ENCODE measurements around the gene LRRC37B.
"Not testable (repeated sequence)": the region's sequence is repeated elsewhere in the genome, so short reads cannot be mapped to it uniquely, and the experiment has no call there.

The LRRC37B gene

DNA sequence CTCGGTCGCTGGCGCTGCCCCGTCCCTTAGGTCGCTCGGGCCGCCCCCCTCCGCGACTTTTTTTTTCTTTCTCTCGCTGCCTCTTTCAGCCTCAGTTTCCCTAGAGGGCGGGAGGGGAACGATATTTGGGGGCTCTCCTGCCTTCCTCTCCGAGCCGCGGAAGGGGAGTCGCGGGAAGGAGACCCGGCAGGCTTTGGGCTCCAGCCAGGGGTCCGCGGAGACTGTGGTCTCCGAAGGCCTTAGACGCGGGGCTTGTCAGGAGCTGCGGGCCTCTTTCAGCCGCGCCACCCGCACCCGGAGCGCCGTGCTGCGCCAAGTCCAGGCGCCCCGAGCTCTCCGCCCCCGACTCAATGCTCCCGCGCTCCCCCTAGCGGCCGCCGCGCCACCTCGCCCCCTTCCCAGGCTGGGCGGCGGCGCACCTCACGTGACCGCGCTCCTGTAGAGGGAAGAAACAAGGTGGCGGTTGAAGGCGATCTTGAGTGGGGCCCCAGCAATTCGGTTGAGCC lies at the start of gene LRRC37B:
Gene LRRC37B, plus strand, starts transcription at position 427 of the 506 bp plus-strand sequence. CDS start 14,010 bp downstream, outside the sequence.
- Histone ChIP-seq H3K4me1 (ENCODE audit: control insufficient read depth, insufficient read depth, low read length) (no peaks in the 10 kb centered on the region), H3K4me3 (ENCODE audit: low read depth, low read length) (peak within 1 kb of the TSS; percentile 97), H3K9ac (ENCODE audit: low read depth, low read length) (peak within 1 kb of the TSS; percentile 65), H3K9me3 (ENCODE audit: control insufficient read depth, insufficient read depth, low read length) (no peaks in the 10 kb centered on the region), H3K36me3 (ENCODE audit: control insufficient read depth, insufficient read depth, low read length) (no peaks in the 10 kb centered on the region), H3K27me3 (ENCODE audit: control insufficient read depth, insufficient read depth, low read length) (peaks cover 4% of the 10 kb centered on the region)

DNA sequence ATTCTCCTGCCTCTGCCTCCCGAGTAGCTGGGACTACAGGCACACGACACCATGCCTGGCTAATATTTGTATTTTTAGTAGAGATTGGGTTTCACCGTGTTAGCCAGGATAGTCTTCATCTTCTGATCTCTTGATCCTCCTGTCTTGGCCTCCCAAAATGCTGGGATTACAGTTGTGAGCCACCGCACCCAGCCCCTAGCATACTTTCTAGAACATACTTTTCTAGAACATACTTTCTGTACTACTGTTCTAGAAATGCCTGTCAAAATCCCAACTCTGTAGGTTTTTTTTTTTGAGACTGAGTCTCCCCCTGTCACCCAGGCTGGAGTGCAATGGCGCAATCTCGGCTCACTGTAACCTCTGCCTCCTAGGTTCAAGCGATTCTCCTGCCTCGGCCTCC lies 43.1 kb upstream of the LRRC37B start:
- H3K4me1 ChIP-seq (ENCODE audit: control insufficient read depth, insufficient read depth, low read length); H3K27me3 ChIP-seq (ENCODE audit: control insufficient read depth, insufficient read depth, low read length); H3K4me3 ChIP-seq (ENCODE audit: low read depth, low read length); H3K9ac ChIP-seq (ENCODE audit: low read depth, low read length); H3K9me3 ChIP-seq (ENCODE audit: control insufficient read depth, insufficient read depth, low read length): not testable (repeated sequence)
- peaks cover 11% of the 10 kb centered on the region for H3K36me3 ChIP-seq (ENCODE audit: control insufficient read depth, insufficient read depth, low read length)

GRCh38 chr17:31967648-31968047 lies 39.5 kb upstream of the LRRC37B start:
- Histone ChIP-seq H3K36me3 (ENCODE audit: control insufficient read depth, insufficient read depth, low read length) (peaks cover 14% of the 10 kb centered on the region), H3K4me3 (ENCODE audit: low read depth, low read length) (no peak overlapping the region), H3K4me1 (ENCODE audit: control insufficient read depth, insufficient read depth, low read length) (no peaks in the 10 kb centered on the region), H3K9me3 (ENCODE audit: control insufficient read depth, insufficient read depth, low read length) (no peaks in the 10 kb centered on the region), H3K27me3 (ENCODE audit: control insufficient read depth, insufficient read depth, low read length) (no peaks in the 10 kb centered on the region), H3K9ac (ENCODE audit: low read depth, low read length) (no peak overlapping the region)

DNA sequence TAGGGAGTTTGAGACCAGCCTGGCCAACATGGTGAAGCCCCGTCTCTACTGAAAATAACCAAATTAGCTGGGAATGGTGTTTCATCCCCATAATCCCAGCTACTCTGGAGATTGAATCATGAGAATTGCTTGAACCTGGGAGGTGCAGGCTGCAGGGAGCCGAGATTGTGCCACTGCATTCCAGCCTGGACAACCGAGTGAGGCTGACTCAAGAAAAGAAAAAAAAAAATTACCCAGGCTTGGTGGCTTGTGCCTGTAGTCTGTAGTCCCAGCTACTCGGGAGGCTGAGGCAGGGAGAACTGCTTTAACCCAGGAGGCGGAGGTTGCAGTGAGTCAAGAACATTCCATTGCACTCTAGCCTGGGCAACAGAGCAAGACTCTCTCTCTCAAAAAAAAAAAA lies 36.8 kb upstream of the LRRC37B start:
- not testable (repeated sequence) for H3K4me3 ChIP-seq (ENCODE audit: low read depth, low read length); H3K9me3 ChIP-seq (ENCODE audit: control insufficient read depth, insufficient read depth, low read length); H3K4me1 ChIP-seq (ENCODE audit: control insufficient read depth, insufficient read depth, low read length); H3K9ac ChIP-seq (ENCODE audit: low read depth, low read length); H3K27me3 ChIP-seq (ENCODE audit: control insufficient read depth, insufficient read depth, low read length)
- peaks cover 17% of the 10 kb centered on the region for H3K36me3 ChIP-seq (ENCODE audit: control insufficient read depth, insufficient read depth, low read length)

DNA sequence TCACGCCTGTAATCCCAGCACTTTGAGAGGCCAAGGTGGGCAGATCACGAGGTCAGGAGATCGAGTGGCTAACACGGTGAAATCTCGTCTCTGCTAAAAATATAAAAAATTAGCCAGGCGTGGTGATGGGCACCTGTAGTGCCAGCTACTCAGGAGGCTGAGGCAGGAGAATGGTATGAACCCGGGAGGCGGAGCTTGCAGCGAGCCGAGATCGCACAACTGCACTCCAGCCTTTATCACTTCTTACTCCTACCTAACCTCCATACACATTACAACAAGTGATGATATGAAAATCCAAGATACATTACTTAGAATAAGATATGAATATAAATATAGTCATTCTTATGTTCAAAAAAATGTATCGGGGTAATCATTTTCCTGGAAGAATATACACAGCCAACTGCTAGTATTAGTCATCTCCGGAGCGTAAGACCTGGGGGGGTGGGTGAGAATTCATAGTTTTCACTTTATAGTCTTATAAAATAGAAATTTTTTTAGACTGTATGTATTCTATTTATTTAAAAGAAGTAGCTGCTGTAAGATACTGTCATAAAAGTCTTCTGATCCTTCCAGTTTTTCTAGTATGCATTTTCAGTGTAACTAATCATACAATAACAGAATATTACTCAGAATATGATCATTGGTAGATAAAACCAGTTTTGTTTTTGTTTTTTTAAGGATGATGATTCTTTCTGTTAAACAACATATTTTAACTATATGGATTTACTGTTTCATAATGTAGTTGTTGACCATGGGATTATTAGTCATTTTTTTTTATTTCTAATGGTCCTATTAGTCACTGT lies 32.7 kb upstream of the LRRC37B start:
- H3K9ac ChIP-seq (ENCODE audit: low read depth, low read length); H3K36me3 ChIP-seq (ENCODE audit: control insufficient read depth, insufficient read depth, low read length); H3K4me1 ChIP-seq (ENCODE audit: control insufficient read depth, insufficient read depth, low read length); H3K4me3 ChIP-seq (ENCODE audit: low read depth, low read length); H3K27me3 ChIP-seq (ENCODE audit: control insufficient read depth, insufficient read depth, low read length); H3K9me3 ChIP-seq (ENCODE audit: control insufficient read depth, insufficient read depth, low read length): not testable (repeated sequence)

DNA sequence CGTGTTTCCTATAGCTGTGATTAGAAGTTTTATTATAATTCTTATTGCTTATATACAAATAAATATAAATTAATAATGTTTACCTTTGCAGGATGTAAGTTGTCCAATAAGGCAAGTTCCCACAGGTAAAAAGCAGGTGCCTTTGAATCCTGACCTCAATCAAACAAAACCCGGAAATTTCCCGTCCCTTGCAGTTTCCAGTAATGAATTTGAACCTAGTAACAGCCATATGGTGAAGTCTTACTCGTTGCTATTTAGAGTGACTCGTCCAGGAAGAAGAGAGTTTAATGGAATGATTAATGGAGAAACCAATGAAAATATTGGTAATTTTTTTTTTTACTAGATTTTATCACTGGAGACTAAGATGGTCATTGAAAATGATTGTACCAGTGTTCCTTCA lies 31.8 kb upstream of the LRRC37B start:
- not testable (repeated sequence) for H3K27me3 ChIP-seq (ENCODE audit: control insufficient read depth, insufficient read depth, low read length); H3K36me3 ChIP-seq (ENCODE audit: control insufficient read depth, insufficient read depth, low read length); H3K9ac ChIP-seq (ENCODE audit: low read depth, low read length)

GRCh38 chr17:31991821-31992220 lies 15.4 kb upstream of the LRRC37B start:
- not testable (repeated sequence) for H3K9me3 ChIP-seq (ENCODE audit: control insufficient read depth, insufficient read depth, low read length); H3K4me1 ChIP-seq (ENCODE audit: control insufficient read depth, insufficient read depth, low read length); H3K9ac ChIP-seq (ENCODE audit: low read depth, low read length); H3K27me3 ChIP-seq (ENCODE audit: control insufficient read depth, insufficient read depth, low read length); H3K4me3 ChIP-seq (ENCODE audit: low read depth, low read length)
- peaks cover 42% of the 10 kb centered on the region for H3K36me3 ChIP-seq (ENCODE audit: control insufficient read depth, insufficient read depth, low read length)

More for the DNA sequence above, 31.8 kb upstream of the LRRC37B start:
- not testable (repeated sequence) for H3K9me3 ChIP-seq (ENCODE audit: control insufficient read depth, insufficient read depth, low read length); H3K4me1 ChIP-seq (ENCODE audit: control insufficient read depth, insufficient read depth, low read length); H3K4me3 ChIP-seq (ENCODE audit: low read depth, low read length)

GRCh38 chr17:31997005-31997404 lies 10.2 kb upstream of the LRRC37B start:
- Histone ChIP-seq H3K4me1 (ENCODE audit: control insufficient read depth, insufficient read depth, low read length) (no peaks in the 10 kb centered on the region), H3K4me3 (ENCODE audit: low read depth, low read length) (no peak overlapping the region), H3K9me3 (ENCODE audit: control insufficient read depth, insufficient read depth, low read length) (no peaks in the 10 kb centered on the region), H3K27me3 (ENCODE audit: control insufficient read depth, insufficient read depth, low read length) (no peaks in the 10 kb centered on the region), H3K9ac (ENCODE audit: low read depth, low read length) (no peak overlapping the region), H3K36me3 (ENCODE audit: control insufficient read depth, insufficient read depth, low read length) (peaks cover 30% of the 10 kb centered on the region)

- peak overlapping the region; percentile 97 for H3K4me3 ChIP-seq (ENCODE audit: low read depth, low read length)
- H3K27me3 ChIP-seq (ENCODE audit: control insufficient read depth, insufficient read depth, low read length): peaks cover 4% of the 10 kb centered on the region
- no peaks in the 10 kb centered on the region for H3K4me1 ChIP-seq (ENCODE audit: control insufficient read depth, insufficient read depth, low read length)
- H3K9ac ChIP-seq (ENCODE audit: low read depth, low read length): peak overlapping the region; percentile 65
- H3K36me3 ChIP-seq (ENCODE audit: control insufficient read depth, insufficient read depth, low read length): no peaks in the 10 kb centered on the region
- H3K9me3 ChIP-seq (ENCODE audit: control insufficient read depth, insufficient read depth, low read length): no peaks in the 10 kb centered on the region
Observed at GRCh38 chr17:32007463-32008298, 498 bp downstream of the LRRC37B start.

DNA sequence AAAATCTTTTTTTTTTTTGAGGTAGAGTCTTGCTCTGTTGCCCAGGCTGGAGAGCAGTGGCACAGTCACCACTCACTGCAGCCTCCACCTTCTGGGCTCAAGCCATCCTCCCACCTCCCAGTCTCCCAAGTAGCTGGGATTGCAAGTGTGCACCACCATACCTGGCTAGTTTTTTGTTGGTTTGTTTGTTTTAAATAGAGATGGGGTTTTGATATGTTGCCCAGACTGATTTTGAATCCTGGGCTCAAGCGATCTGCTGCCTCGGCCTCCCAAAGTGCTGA lies 2.0 kb downstream of the LRRC37B start:
- no peaks in the 10 kb centered on the region for H3K36me3 ChIP-seq (ENCODE audit: control insufficient read depth, insufficient read depth, low read length)
- H3K4me3 ChIP-seq (ENCODE audit: low read depth, low read length): no peak overlapping the region
- peaks cover 4% of the 10 kb centered on the region for H3K27me3 ChIP-seq (ENCODE audit: control insufficient read depth, insufficient read depth, low read length)
- no peaks in the 10 kb centered on the region for H3K4me1 ChIP-seq (ENCODE audit: control insufficient read depth, insufficient read depth, low read length)
- H3K9ac ChIP-seq (ENCODE audit: low read depth, low read length): no peak overlapping the region
- H3K9me3 ChIP-seq (ENCODE audit: control insufficient read depth, insufficient read depth, low read length): no peaks in the 10 kb centered on the region

- Histone ChIP-seq H3K36me3 (ENCODE audit: control insufficient read depth, insufficient read depth, low read length) (no peaks in the 10 kb centered on the region), H3K27me3 (ENCODE audit: control insufficient read depth, insufficient read depth, low read length) (peaks cover 4% of the 10 kb centered on the region), H3K4me1 (ENCODE audit: control insufficient read depth, insufficient read depth, low read length) (no peaks in the 10 kb centered on the region), H3K9me3 (ENCODE audit: control insufficient read depth, insufficient read depth, low read length) (no peaks in the 10 kb centered on the region), H3K9ac (ENCODE audit: low read depth, low read length) (no peak overlapping the region), H3K4me3 (ENCODE audit: low read depth, low read length) (no peak overlapping the region)
Observed at GRCh38 chr17:32010114-32010513, 2.9 kb downstream of the LRRC37B start.
